ENCODE data around the gene LARGE1. TPM values are rescaled to one million over a fixed set of nuclear protein-coding genes. Genes with fewer than 3 reads are reported as not detected.

LARGE1 gene
- total RNA-seq, result 22.8 and 23.6 TPM in 2 replicates

DNA sequence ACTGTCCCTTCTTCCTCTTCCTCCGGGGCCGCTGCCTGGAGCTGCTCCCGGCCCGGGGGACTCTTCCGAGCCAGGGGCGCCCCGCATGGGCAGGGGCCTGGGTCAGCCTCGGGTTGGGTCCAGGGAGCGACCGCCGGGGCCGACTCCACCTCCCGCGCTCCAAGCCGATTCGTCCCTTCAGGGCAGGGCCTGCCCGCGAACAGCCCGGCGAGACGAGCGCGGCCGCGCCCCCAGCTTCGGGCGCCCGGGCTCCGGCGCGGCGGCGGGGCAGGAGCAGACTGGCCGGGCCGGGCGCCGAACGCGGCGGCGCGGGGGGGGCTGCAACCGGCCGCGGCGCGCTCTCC, at the start of gene LARGE1:
Gene LARGE1, minus strand, starts transcription at position 280 of the 344 bp plus-strand sequence.
- Histone ChIP-seq H4K20me1 (ENCODE audit: insufficient read depth, low read length) (peaks cover 10% of the 10 kb centered on the region), H3K4me1 (ENCODE audit: insufficient read depth, low read length) (peaks cover 13% of the 10 kb centered on the region), H3K4me3 (ENCODE audit: insufficient read depth, low read length) (peak within 1 kb of the TSS; percentile 79), H3K27ac (ENCODE audit: low read depth, low read length) (no peak within 1 kb of the TSS), H3K9me3 (ENCODE audit: low read depth, low read length) (no peaks in the 10 kb centered on the region), H3K79me2 (ENCODE audit: insufficient read depth, low read length) (peaks cover 4% of the 10 kb centered on the region), H3K27me3 (ENCODE audit: insufficient read depth, low read length) (peaks cover 5% of the 10 kb centered on the region), H3K4me2 (ENCODE audit: insufficient read depth, low read length) (peak within 1 kb of the TSS; percentile 97), H3K36me3 (ENCODE audit: insufficient read depth, low read length) (no peaks in the 10 kb centered on the region), H2AFZ (ENCODE audit: low read length) (peak within 1 kb of the TSS; percentile 96)
- TF ChIP-seq, protein P1, sequence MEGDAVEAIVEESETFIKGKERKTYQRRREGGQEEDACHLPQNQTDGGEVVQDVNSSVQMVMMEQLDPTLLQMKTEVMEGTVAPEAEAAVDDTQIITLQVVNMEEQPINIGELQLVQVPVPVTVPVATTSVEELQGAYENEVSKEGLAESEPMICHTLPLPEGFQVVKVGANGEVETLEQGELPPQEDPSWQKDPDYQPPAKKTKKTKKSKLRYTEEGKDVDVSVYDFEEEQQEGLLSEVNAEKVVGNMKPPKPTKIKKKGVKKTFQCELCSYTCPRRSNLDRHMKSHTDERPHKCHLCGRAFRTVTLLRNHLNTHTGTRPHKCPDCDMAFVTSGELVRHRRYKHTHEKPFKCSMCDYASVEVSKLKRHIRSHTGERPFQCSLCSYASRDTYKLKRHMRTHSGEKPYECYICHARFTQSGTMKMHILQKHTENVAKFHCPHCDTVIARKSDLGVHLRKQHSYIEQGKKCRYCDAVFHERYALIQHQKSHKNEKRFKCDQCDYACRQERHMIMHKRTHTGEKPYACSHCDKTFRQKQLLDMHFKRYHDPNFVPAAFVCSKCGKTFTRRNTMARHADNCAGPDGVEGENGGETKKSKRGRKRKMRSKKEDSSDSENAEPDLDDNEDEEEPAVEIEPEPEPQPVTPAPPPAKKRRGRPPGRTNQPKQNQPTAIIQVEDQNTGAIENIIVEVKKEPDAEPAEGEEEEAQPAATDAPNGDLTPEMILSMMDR (IDR thresholded peaks at IDR 0.05; ENCODE audit: extremely low read depth, low read depth, low read length), result no peak
- DNase-seq (ENCODE audit: insufficient read length, low spot score, missing footprints), result peak; percentile 79

DNA sequence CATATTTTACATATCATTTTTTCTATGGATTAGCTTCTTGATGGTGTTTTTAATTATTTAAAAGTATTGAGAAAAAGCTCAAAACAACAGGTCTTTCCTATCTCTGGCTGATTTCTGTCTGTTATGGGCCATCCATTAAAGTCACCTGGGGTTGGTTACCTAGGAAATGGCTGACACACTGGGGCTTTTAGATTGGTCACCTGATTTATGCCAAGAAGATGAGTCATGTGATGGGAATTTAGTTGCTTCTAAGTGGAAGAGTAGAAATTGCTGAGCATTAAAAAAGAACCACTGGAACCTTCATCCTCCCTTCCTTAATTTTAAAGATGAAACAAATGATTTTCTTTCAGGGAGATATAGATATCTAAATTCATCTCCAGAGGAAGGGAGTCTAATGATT, 48.8 kb upstream of the LARGE1 start:
- Histone ChIP-seq H2AFZ (ENCODE audit: low read length) (no peak overlapping the region), H3K27me3 (ENCODE audit: insufficient read depth, low read length) (no peaks in the 10 kb centered on the region), H3K36me3 (ENCODE audit: insufficient read depth, low read length) (no peaks in the 10 kb centered on the region), H3K79me2 (ENCODE audit: insufficient read depth, low read length) (no peaks in the 10 kb centered on the region), H3K4me1 (ENCODE audit: insufficient read depth, low read length) (no peaks in the 10 kb centered on the region), H3K4me3 (ENCODE audit: insufficient read depth, low read length) (no peak overlapping the region), H3K9me3 (ENCODE audit: low read depth, low read length) (no peaks in the 10 kb centered on the region), H4K20me1 (ENCODE audit: insufficient read depth, low read length) (no peaks in the 10 kb centered on the region), H3K4me2 (ENCODE audit: insufficient read depth, low read length) (no peak overlapping the region), H3K27ac (ENCODE audit: low read depth, low read length) (no peak overlapping the region)
- no peak for DNase-seq (ENCODE audit: insufficient read length, low spot score, missing footprints)
- TF ChIP-seq, protein P1 (IDR thresholded peaks at IDR 0.05; ENCODE audit: extremely low read depth, low read depth, low read length), result no peak

DNA sequence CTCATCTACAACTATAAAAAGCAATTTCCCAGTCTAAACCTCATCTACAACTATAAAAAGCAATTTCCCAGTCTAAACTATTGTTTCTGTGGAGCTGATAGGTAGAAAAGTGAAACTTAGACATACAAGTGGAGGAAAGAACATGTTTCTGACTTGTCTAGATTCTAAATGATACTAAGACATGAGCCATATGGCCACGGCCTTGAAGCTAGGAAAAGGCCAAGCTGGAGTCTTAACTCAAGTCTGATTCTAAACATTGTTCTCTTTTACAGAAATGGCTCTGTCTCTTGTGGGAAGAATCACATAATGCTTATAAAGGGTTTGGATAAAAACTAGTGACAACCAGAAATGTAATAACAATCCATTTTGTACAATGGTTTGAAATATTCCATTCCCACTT, 43.8 kb upstream of the LARGE1 start:
- no peaks in the 10 kb centered on the region for H3K9me3 ChIP-seq (ENCODE audit: low read depth, low read length)
- no peaks in the 10 kb centered on the region for H4K20me1 ChIP-seq (ENCODE audit: insufficient read depth, low read length)
- H3K27ac ChIP-seq (ENCODE audit: low read depth, low read length), result no peak overlapping the region
- H3K4me1 ChIP-seq (ENCODE audit: insufficient read depth, low read length), result no peaks in the 10 kb centered on the region
- no peak overlapping the region for H2AFZ ChIP-seq (ENCODE audit: low read length)
- no peak for DNase-seq (ENCODE audit: insufficient read length, low spot score, missing footprints)
- no peaks in the 10 kb centered on the region for H3K27me3 ChIP-seq (ENCODE audit: insufficient read depth, low read length)
- TF ChIP-seq, protein P1 (IDR thresholded peaks at IDR 0.05; ENCODE audit: extremely low read depth, low read depth, low read length), result no peak
- no peak overlapping the region for H3K4me2 ChIP-seq (ENCODE audit: insufficient read depth, low read length)
- H3K79me2 ChIP-seq (ENCODE audit: insufficient read depth, low read length), result no peaks in the 10 kb centered on the region
- no peaks in the 10 kb centered on the region for H3K36me3 ChIP-seq (ENCODE audit: insufficient read depth, low read length)
- H3K4me3 ChIP-seq (ENCODE audit: insufficient read depth, low read length), result no peak overlapping the region

DNA sequence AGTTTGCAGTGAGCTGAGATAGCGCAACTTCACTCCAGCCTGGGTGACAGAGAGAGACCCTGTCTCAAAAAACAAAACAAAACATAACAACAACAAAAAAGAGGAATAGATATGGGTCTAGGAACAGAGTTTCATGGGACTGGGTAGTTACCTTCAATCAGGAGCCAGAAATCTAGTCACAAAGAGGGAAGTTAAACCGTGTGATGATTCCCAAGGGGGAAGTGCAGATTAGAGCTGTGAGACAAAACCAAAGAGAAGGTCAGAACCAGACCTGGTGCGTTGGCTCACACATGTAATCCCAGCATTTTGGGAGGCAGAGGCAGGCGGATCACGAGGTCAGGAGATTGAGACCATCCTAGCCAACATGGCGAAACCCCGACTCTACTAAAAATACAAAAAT, 42.1 kb upstream of the LARGE1 start:
- no peaks in the 10 kb centered on the region for H4K20me1 ChIP-seq (ENCODE audit: insufficient read depth, low read length)
- H3K27me3 ChIP-seq (ENCODE audit: insufficient read depth, low read length), result no peaks in the 10 kb centered on the region
- H3K4me2 ChIP-seq (ENCODE audit: insufficient read depth, low read length), result no peak overlapping the region
- no peak for DNase-seq (ENCODE audit: insufficient read length, low spot score, missing footprints)
- TF ChIP-seq, protein P1 (IDR thresholded peaks at IDR 0.05; ENCODE audit: extremely low read depth, low read depth, low read length), result no peak
- no peak overlapping the region for H3K27ac ChIP-seq (ENCODE audit: low read depth, low read length)
- H3K36me3 ChIP-seq (ENCODE audit: insufficient read depth, low read length), result no peaks in the 10 kb centered on the region
- H3K9me3 ChIP-seq (ENCODE audit: low read depth, low read length), result no peaks in the 10 kb centered on the region
- H3K4me1 ChIP-seq (ENCODE audit: insufficient read depth, low read length), result no peaks in the 10 kb centered on the region
- H2AFZ ChIP-seq (ENCODE audit: low read length), result no peak overlapping the region
- H3K4me3 ChIP-seq (ENCODE audit: insufficient read depth, low read length), result no peak overlapping the region
- H3K79me2 ChIP-seq (ENCODE audit: insufficient read depth, low read length), result no peaks in the 10 kb centered on the region

Data from osteoblast (primary cell).